WTC11 (cell line): ENCODE measurements around the gene GAL3ST1. TPM values are rescaled to one million over a fixed set of nuclear protein-coding genes. Genes with fewer than 3 reads are reported as not detected.

ENCODE experiments used
- ATAC-seq: fragments of 200-7000 bp; cut with Tn5 transposase; 2 replicates; pipeline ENCODE4 v1.10.0; 2021; ENCODE audit warnings: mild to moderate bottlenecking, moderate library complexity
- CTCF ChIA-PET: fragments of 300-600 bp; sonication (Branson Sonifier 250); formaldehyde crosslinking; loops from one replicate; lab custom pipeline; 2021; ENCODE audit warnings: antibody characterized with exemption; lab: Charles Lee
- POLR2A ChIA-PET: fragments of 350-600 bp; sonication (Branson Sonifier 250); formaldehyde crosslinking; loops from one replicate; lab custom pipeline; 2021; ENCODE audit warnings: antibody characterized with exemption; lab: Charles Lee
- DNase-seq: peaks from one replicate; pipeline ENCODE4 v3.0.0; 2021; ENCODE audit warnings: low spot score
- H3K27ac Mint-ChIP-seq: 2 replicates; pipeline ENCODE4 v1.8.0; 2021; ENCODE audit warnings: mixed read lengths
- H3K27me3 Mint-ChIP-seq: 2 replicates; pipeline ENCODE4 v1.8.0; 2021; ENCODE audit warnings: low read depth, mild to moderate bottlenecking, moderate library complexity, mixed read lengths
- H3K36me3 Mint-ChIP-seq: 2 replicates; pipeline ENCODE4 v1.8.0; 2021; ENCODE audit warnings: mixed read lengths
- H3K4me1 Mint-ChIP-seq: 2 replicates; pipeline ENCODE4 v1.8.0; 2022; ENCODE audit warnings: mixed read lengths
- H3K4me3 Mint-ChIP-seq: 2 replicates; pipeline ENCODE4 v1.8.0; 2021; ENCODE audit warnings: mild to moderate bottlenecking, moderate library complexity, mixed read lengths
- H3K9me3 Mint-ChIP-seq: 2 replicates; pipeline ENCODE4 v1.8.0; 2021; ENCODE audit warnings: mixed read lengths
- ARID4B ChIP-seq: sonication (generic); formaldehyde crosslinking; IDR thresholded peaks from 2 replicates; pipeline ENCODE4 v1.8.0; 2023; ENCODE audit warnings: missing genetic modification reagents, mild to moderate bottlenecking, borderline replicate concordance
- CDX4 ChIP-seq: fragments of 250-450 bp; sonication (Bioruptor Pico); IDR thresholded peaks from 2 replicates; pipeline ENCODE4 v1.9.0; 2021; ENCODE audit warnings: moderate library complexity, mild to moderate bottlenecking, inconsistent platforms, borderline replicate concordance
- CREM ChIP-seq: sonication (generic); formaldehyde crosslinking; IDR thresholded peaks from 2 replicates; pipeline ENCODE4 v1.8.1; 2022; ENCODE audit warnings: mild to moderate bottlenecking, missing genetic modification reagents, moderate library complexity
- CTCF ChIP-seq: fragments of 200-600 bp; IDR thresholded peaks from 2 replicates; pipeline ENCODE4 v1.8.0; 2022; ENCODE audit warnings: antibody characterized with exemption
- E2F4 ChIP-seq: sonication (generic); formaldehyde crosslinking; IDR thresholded peaks from 2 replicates; pipeline ENCODE4 v1.8.1; 2022; ENCODE audit warnings: low read depth, mild to moderate bottlenecking, moderate library complexity, missing genetic modification reagents, borderline replicate concordance
- EMX1 ChIP-seq: fragments of 250-450 bp; sonication (Bioruptor Pico); IDR thresholded peaks from 2 replicates; pipeline ENCODE4 v1.8.0; 2021; ENCODE audit warnings: mild to moderate bottlenecking
- ESRRA ChIP-seq: sonication (generic); formaldehyde crosslinking; IDR thresholded peaks from 2 replicates; pipeline ENCODE4 v1.8.1; 2022; ENCODE audit warnings: mild to moderate bottlenecking, missing genetic modification reagents, borderline replicate concordance
- FOXP1 ChIP-seq: sonication (generic); formaldehyde crosslinking; IDR thresholded peaks from 2 replicates; pipeline ENCODE4 v1.8.0; 2022; ENCODE audit warnings: missing genetic modification reagents, mild to moderate bottlenecking, moderate library complexity, borderline replicate concordance
- JAZF1 ChIP-seq: fragments of 250-450 bp; sonication (Bioruptor Pico); IDR thresholded peaks from 2 replicates; pipeline ENCODE4 v1.9.0; 2021; ENCODE audit warnings: moderate library complexity, mild to moderate bottlenecking, inconsistent platforms
- MXD4 ChIP-seq: fragments of 250-450 bp; sonication (Bioruptor Pico); IDR thresholded peaks from 2 replicates; pipeline ENCODE4 v1.8.0; 2021; ENCODE audit warnings: mild to moderate bottlenecking, moderate library complexity, borderline replicate concordance
- NFE2L1 ChIP-seq: sonication (generic); formaldehyde crosslinking; IDR thresholded peaks from 2 replicates; pipeline ENCODE4 v1.8.1; 2023; ENCODE audit warnings: missing genetic modification reagents
- SMAD4 ChIP-seq: sonication (generic); formaldehyde crosslinking; IDR thresholded peaks from 2 replicates; pipeline ENCODE4 v1.8.0; 2022; ENCODE audit warnings: mild to moderate bottlenecking, missing genetic modification reagents
- SOX15 ChIP-seq: fragments of 250-450 bp; sonication (Bioruptor Pico); IDR thresholded peaks from 2 replicates; pipeline ENCODE4 v1.9.0; 2021; ENCODE audit warnings: mild to moderate bottlenecking
- SP1 ChIP-seq: sonication (generic); formaldehyde crosslinking; conservative IDR thresholded peaks from 2 replicates; pipeline ENCODE4 v1.8.1; 2022; ENCODE audit warnings: missing genetic modification reagents
- TEAD1 ChIP-seq: sonication (generic); formaldehyde crosslinking; IDR thresholded peaks from 2 replicates; pipeline ENCODE4 v1.8.0; 2022; ENCODE audit warnings: mild to moderate bottlenecking, missing genetic modification reagents
- TEAD4 ChIP-seq: sonication (generic); formaldehyde crosslinking; IDR thresholded peaks from 2 replicates; pipeline ENCODE4 v1.8.0; 2022; ENCODE audit warnings: mild to moderate bottlenecking, missing genetic modification reagents
- TP53 ChIP-seq: sonication (generic); formaldehyde crosslinking; IDR thresholded peaks from 2 replicates; pipeline ENCODE4 v1.8.1; 2023; ENCODE audit warnings: mild to moderate bottlenecking, missing genetic modification reagents
- ZNF219 ChIP-seq: sonication (generic); formaldehyde crosslinking; IDR thresholded peaks from 2 replicates; pipeline ENCODE4 v1.8.0; 2023; ENCODE audit warnings: missing genetic modification reagents, mild to moderate bottlenecking, borderline replicate concordance
- ZNF263 ChIP-seq: sonication (generic); formaldehyde crosslinking; IDR thresholded peaks from 2 replicates; pipeline ENCODE4 v1.8.1; 2022; ENCODE audit warnings: low read depth, mild to moderate bottlenecking, moderate library complexity, missing genetic modification reagents
- ZNF317 ChIP-seq: sonication (generic); formaldehyde crosslinking; IDR thresholded peaks from 2 replicates; pipeline ENCODE4 v1.8.1; 2023; ENCODE audit warnings: low read depth, mild to moderate bottlenecking, moderate library complexity, missing genetic modification reagents, borderline replicate concordance
- ZNF423 ChIP-seq: fragments of 250-450 bp; sonication (Bioruptor Pico); IDR thresholded peaks from 2 replicates; pipeline ENCODE4 v2.1.2; 2022; ENCODE audit warnings: mild to moderate bottlenecking, moderate library complexity
- total RNA-seq: library from RNA; stranded (reverse); gene quantifications from 3 replicates; pipeline ENCODE4 v1.2.3, GENCODE V29; 2021

GAL3ST1 gene
- total RNA-seq, 1 experiment from 2014 or later = 11.0 TPM

- H3K27me3 Mint-ChIP-seq = no peaks in the 10 kb centered on the region
- H3K4me1 Mint-ChIP-seq = peaks cover 29% of the 10 kb centered on the region
- DNase-seq (no peak), ATAC-seq (no peak)
- H3K9me3 Mint-ChIP-seq = no peaks in the 10 kb centered on the region
- TF ChIP-seq TEAD1 (CRISPR knock-in tag) = no peak
- TF ChIP-seq TP53 (CRISPR knock-in tag) = no peak
- TF ChIP-seq EMX1 (CRISPR knock-in tag) = no peak
- TF ChIP-seq ESRRA (CRISPR knock-in tag) = no peak
- no peak for TF ChIP-seq CREM
- TF ChIP-seq CDX4 (CRISPR knock-in tag) = no peak
- no peak for TF ChIP-seq SP1 (CRISPR knock-in tag)
- no peak for TF ChIP-seq JAZF1 (CRISPR knock-in tag)
- TF ChIP-seq FOXP1 (CRISPR knock-in tag) = no peak
- no peak for TF ChIP-seq SOX15 (CRISPR knock-in tag)
- no peak for TF ChIP-seq TEAD4 (CRISPR knock-in tag)
- TF ChIP-seq ZNF219 (CRISPR knock-in tag) = no peak
- no peak for TF ChIP-seq CTCF
- no peak for TF ChIP-seq ZNF423 (CRISPR knock-in tag)
- no peak for TF ChIP-seq ZNF263 (CRISPR knock-in tag)
- TF ChIP-seq ARID4B (CRISPR knock-in tag) = no peak
- TF ChIP-seq ZNF317 (CRISPR knock-in tag) = no peak
- H3K36me3 Mint-ChIP-seq = peaks cover 44% of the 10 kb centered on the region
- ChIA-PET POLR2A (no interaction called here), CTCF (no interaction called here)
- H3K4me3 Mint-ChIP-seq = no peak overlapping the region
- no peak overlapping the region for H3K27ac Mint-ChIP-seq
Measured at GRCh38 chr22:30611197-30611596, 36.7 kb upstream of the GAL3ST1 start.

- H3K27me3 Mint-ChIP-seq = no peaks in the 10 kb centered on the region
- TF ChIP-seq MXD4 (CRISPR knock-in tag) = no peak
- TF ChIP-seq NFE2L1 = no peak
- TF ChIP-seq E2F4 (CRISPR knock-in tag) = no peak
- TF ChIP-seq SMAD4 (CRISPR knock-in tag) = no peak
- TF ChIP-seq, all 79 proteins: peak for 0
- H3K27ac Mint-ChIP-seq = peak overlapping the region; percentile 41; the same call in 1 of the 2 replicates
- H3K36me3 Mint-ChIP-seq = peaks cover 37% of the 10 kb centered on the region
- DNase-seq (no peak), ATAC-seq (no peak)
- H3K4me1 Mint-ChIP-seq = peaks cover 38% of the 10 kb centered on the region
- ChIA-PET POLR2A (no interaction called here), CTCF (interaction anchor here (1.0 to 2.3 kb wide), 2 partner anchors 69 to 144 kb away, joined by 3 to 6 read pairs; no protein-coding TSS in a partner anchor)
- no peaks in the 10 kb centered on the region for H3K9me3 Mint-ChIP-seq
- H3K4me3 Mint-ChIP-seq = no peak overlapping the region
Measured at GRCh38 chr22:30610299-30610698, 35.8 kb upstream of the GAL3ST1 start.
